Prostate gland (tissue), 2 donors: Measurements from ENCODE around the gene TNS1.
A peak's percentile ranks its signal among the peaks of the same experiment; 100 is the strongest.

ENCODE experiments used
- POLR2AphosphoS5 ChIP-seq: sonication (generic); formaldehyde crosslinking; IDR thresholded peaks from one replicate; pipeline ENCODE4 v1.6.1; 2017; ENCODE audit warnings: antibody characterized with exemption
- TF ChIP-seq, protein P1 (sequence below), 4 experiments: fragments of 200-600 bp in 2 of 4; fragments of 450-650 bp in 2 of 4; sonication (generic) in 2 of 4; IDR thresholded peaks; 1 replicate in 3 of 4; 2 replicates in 1 of 4; pipeline ENCODE4 v1.5.1; 2016 to 2019; ENCODE audit warnings: antibody characterized with exemption in 4 of 4, mild to moderate bottlenecking in 2 of 4, moderate library complexity in 2 of 4

GRCh38 chr2:217972490-217972889 is 30.3 kb downstream of the TNS1 start:
- TF ChIP-seq POLR2AphosphoS5: peak; percentile 43
- TF ChIP-seq, protein P1, sequence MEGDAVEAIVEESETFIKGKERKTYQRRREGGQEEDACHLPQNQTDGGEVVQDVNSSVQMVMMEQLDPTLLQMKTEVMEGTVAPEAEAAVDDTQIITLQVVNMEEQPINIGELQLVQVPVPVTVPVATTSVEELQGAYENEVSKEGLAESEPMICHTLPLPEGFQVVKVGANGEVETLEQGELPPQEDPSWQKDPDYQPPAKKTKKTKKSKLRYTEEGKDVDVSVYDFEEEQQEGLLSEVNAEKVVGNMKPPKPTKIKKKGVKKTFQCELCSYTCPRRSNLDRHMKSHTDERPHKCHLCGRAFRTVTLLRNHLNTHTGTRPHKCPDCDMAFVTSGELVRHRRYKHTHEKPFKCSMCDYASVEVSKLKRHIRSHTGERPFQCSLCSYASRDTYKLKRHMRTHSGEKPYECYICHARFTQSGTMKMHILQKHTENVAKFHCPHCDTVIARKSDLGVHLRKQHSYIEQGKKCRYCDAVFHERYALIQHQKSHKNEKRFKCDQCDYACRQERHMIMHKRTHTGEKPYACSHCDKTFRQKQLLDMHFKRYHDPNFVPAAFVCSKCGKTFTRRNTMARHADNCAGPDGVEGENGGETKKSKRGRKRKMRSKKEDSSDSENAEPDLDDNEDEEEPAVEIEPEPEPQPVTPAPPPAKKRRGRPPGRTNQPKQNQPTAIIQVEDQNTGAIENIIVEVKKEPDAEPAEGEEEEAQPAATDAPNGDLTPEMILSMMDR (IDR thresholded peaks at IDR 0.05): no peak
